HEK293 (cell line): Measurements from ENCODE around the gene INPP1.

Experiments used
- RBAK ChIP-seq: fragments of 450-650 bp; formaldehyde crosslinking; IDR thresholded peaks from 2 replicates; pipeline ENCODE4 v1.5.1; 2016; ENCODE audit warnings: missing biosample characterization, missing genetic modification characterization
- REPIN1 ChIP-seq: fragments of 450-650 bp; formaldehyde crosslinking; IDR thresholded peaks from 2 replicates; pipeline ENCODE4 v1.5.1; 2017; ENCODE audit warnings: missing biosample characterization, missing genetic modification characterization, low read depth
- ZNF121 ChIP-seq: fragments of 450-650 bp; formaldehyde crosslinking; IDR thresholded peaks from 2 replicates; pipeline ENCODE4 v1.5.1; 2016; ENCODE audit warnings: missing biosample characterization, missing genetic modification characterization
- ZNF146 ChIP-seq: fragments of 450-650 bp; formaldehyde crosslinking; IDR thresholded peaks from 2 replicates; pipeline ENCODE4 v1.5.1; 2016; ENCODE audit warnings: missing biosample characterization, missing genetic modification characterization
- ZNF24 ChIP-seq: fragments of 450-650 bp; formaldehyde crosslinking; IDR thresholded peaks from 2 replicates; pipeline ENCODE4 v1.5.1; 2016; ENCODE audit warnings: missing biosample characterization, missing genetic modification characterization
- ZNF292 ChIP-seq: fragments of 450-650 bp; formaldehyde crosslinking; IDR thresholded peaks from 2 replicates; pipeline ENCODE4 v1.5.1; 2016; ENCODE audit warnings: low read depth, missing biosample characterization, missing genetic modification characterization, borderline replicate concordance
- ZNF354C ChIP-seq: fragments of 450-650 bp; formaldehyde crosslinking; IDR thresholded peaks from 2 replicates; pipeline ENCODE4 v1.5.1; 2016; ENCODE audit warnings: missing biosample characterization, missing genetic modification characterization, low read depth, borderline replicate concordance
- ZNF510 ChIP-seq: fragments of 450-650 bp; formaldehyde crosslinking; IDR thresholded peaks from 2 replicates; pipeline ENCODE4 v1.5.1; 2018; ENCODE audit warnings: mild to moderate bottlenecking, missing genetic modification characterization, missing biosample characterization; ENCODE audit not compliant: insufficient replicate concordance
- ZNF560 ChIP-seq: fragments of 450-650 bp; formaldehyde crosslinking; IDR thresholded peaks from 2 replicates; pipeline ENCODE4 v1.5.1; 2017; ENCODE audit warnings: missing biosample characterization, missing genetic modification characterization, borderline replicate concordance
- ZNF639 ChIP-seq: fragments of 450-650 bp; formaldehyde crosslinking; IDR thresholded peaks from 2 replicates; pipeline ENCODE4 v1.5.1; 2016; ENCODE audit warnings: missing biosample characterization, missing genetic modification characterization
- ZNF792 ChIP-seq: fragments of 450-650 bp; formaldehyde crosslinking; IDR thresholded peaks from 2 replicates; pipeline ENCODE4 v1.5.1; 2016; ENCODE audit warnings: missing biosample characterization, missing genetic modification characterization
- TF ChIP-seq, protein P1 (sequence below): fragments of 450-650 bp; formaldehyde crosslinking; IDR thresholded peaks from 2 replicates; pipeline ENCODE4 v1.5.1; 2016; ENCODE audit warnings: missing biosample characterization, missing genetic modification characterization
- TF ChIP-seq, protein P2 (sequence below): fragments of 450-650 bp; formaldehyde crosslinking; IDR thresholded peaks from 2 replicates; pipeline ENCODE4 v1.5.1; 2016; ENCODE audit warnings: missing biosample characterization, missing genetic modification characterization

GRCh38 chr2:190405995-190406394 is 62.6 kb downstream of the INPP1 start:
- no peak for TF ChIP-seq ZNF354C (tag by site-specific recombination)
- no peak for TF ChIP-seq ZNF121 (tag by site-specific recombination)
- TF ChIP-seq, protein P1, sequence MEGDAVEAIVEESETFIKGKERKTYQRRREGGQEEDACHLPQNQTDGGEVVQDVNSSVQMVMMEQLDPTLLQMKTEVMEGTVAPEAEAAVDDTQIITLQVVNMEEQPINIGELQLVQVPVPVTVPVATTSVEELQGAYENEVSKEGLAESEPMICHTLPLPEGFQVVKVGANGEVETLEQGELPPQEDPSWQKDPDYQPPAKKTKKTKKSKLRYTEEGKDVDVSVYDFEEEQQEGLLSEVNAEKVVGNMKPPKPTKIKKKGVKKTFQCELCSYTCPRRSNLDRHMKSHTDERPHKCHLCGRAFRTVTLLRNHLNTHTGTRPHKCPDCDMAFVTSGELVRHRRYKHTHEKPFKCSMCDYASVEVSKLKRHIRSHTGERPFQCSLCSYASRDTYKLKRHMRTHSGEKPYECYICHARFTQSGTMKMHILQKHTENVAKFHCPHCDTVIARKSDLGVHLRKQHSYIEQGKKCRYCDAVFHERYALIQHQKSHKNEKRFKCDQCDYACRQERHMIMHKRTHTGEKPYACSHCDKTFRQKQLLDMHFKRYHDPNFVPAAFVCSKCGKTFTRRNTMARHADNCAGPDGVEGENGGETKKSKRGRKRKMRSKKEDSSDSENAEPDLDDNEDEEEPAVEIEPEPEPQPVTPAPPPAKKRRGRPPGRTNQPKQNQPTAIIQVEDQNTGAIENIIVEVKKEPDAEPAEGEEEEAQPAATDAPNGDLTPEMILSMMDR (tag by site-specific recombination) = no peak
- TF ChIP-seq RBAK (tag by site-specific recombination) = no peak
- no peak for TF ChIP-seq ZNF792 (tag by site-specific recombination)
- TF ChIP-seq ZNF146 (tag by site-specific recombination) = no peak
- no peak for TF ChIP-seq REPIN1
- TF ChIP-seq ZNF639 = no peak
- TF ChIP-seq ZNF24 (tag by site-specific recombination) = no peak
- TF ChIP-seq, protein P2, sequence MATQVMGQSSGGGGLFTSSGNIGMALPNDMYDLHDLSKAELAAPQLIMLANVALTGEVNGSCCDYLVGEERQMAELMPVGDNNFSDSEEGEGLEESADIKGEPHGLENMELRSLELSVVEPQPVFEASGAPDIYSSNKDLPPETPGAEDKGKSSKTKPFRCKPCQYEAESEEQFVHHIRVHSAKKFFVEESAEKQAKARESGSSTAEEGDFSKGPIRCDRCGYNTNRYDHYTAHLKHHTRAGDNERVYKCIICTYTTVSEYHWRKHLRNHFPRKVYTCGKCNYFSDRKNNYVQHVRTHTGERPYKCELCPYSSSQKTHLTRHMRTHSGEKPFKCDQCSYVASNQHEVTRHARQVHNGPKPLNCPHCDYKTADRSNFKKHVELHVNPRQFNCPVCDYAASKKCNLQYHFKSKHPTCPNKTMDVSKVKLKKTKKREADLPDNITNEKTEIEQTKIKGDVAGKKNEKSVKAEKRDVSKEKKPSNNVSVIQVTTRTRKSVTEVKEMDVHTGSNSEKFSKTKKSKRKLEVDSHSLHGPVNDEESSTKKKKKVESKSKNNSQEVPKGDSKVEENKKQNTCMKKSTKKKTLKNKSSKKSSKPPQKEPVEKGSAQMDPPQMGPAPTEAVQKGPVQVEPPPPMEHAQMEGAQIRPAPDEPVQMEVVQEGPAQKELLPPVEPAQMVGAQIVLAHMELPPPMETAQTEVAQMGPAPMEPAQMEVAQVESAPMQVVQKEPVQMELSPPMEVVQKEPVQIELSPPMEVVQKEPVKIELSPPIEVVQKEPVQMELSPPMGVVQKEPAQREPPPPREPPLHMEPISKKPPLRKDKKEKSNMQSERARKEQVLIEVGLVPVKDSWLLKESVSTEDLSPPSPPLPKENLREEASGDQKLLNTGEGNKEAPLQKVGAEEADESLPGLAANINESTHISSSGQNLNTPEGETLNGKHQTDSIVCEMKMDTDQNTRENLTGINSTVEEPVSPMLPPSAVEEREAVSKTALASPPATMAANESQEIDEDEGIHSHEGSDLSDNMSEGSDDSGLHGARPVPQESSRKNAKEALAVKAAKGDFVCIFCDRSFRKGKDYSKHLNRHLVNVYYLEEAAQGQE (tag by site-specific recombination) = no peak
- TF ChIP-seq ZNF292 (tag by site-specific recombination) = no peak
- TF ChIP-seq ZNF560 = no peak
- TF ChIP-seq ZNF510 (tag by site-specific recombination) = no peak
